Thyroid gland (tissue), 4 donors: ENCODE data around the gene CRY1. TPM values are rescaled to one million over a fixed set of nuclear protein-coding genes. Genes with fewer than 3 reads are reported as not detected.
A peak's percentile ranks its signal among the peaks of the same experiment; 100 is the strongest.

Experiments
- DNase-seq, 2 donors: peaks; one replicate each; pipeline ENCODE4 v3.0.0-alpha.2; 2019
- H3K27ac ChIP-seq, 3 donors: fragments of 200-600 bp; sonication (generic); 1 replicate in 2 of 3; 2 replicates in 1 of 3; pipeline ENCODE4 v1.5.1; 2016 to 2019; ENCODE audit warnings: mild to moderate bottlenecking in 1 of 3, moderate library complexity in 1 of 3
- H3K27me3 ChIP-seq: fragments of 200-600 bp; sonication (generic); one replicate; pipeline ENCODE4 v1.5.1; 2019
- H3K36me3 ChIP-seq, 2 donors: fragments of 200-600 bp; sonication (generic); one replicate each; pipeline ENCODE4 v1.5.1; 2016 to 2019
- H3K4me1 ChIP-seq, 2 donors: fragments of 200-600 bp; sonication (generic); one replicate each; pipeline ENCODE4 v1.5.1; 2017 to 2019
- H3K4me3 ChIP-seq, 3 donors: fragments of 200-600 bp; sonication (generic); replicated peaks in 1 of 3; 1 replicate in 2 of 3; 2 replicates in 1 of 3; pipeline ENCODE4 v1.5.1; 2016; ENCODE audit warnings: mild to moderate bottlenecking in 1 of 3
- H3K9me3 ChIP-seq: fragments of 200-600 bp; sonication (generic); one replicate; pipeline ENCODE4 v1.5.1; 2017
- POLR2A ChIP-seq, 2 donors: fragments of 450-650 bp; IDR thresholded peaks; one replicate each; pipeline ENCODE4 v1.6.1; 2017; ENCODE audit warnings: antibody characterized with exemption in 2 of 2, mild to moderate bottlenecking in 2 of 2, moderate library complexity in 1 of 2
- WGBS, 2 donors: methylation state at CpG; one replicate each; pipeline ENCODE4 v1.1.5; 2017; 5-methylcytosine and 5-hydroxymethylcytosine counted together
- intact Hi-C: fragments of 100-400 bp; cut with DNase I; formaldehyde crosslinking; loops from one replicate; pipeline ENCODE4 v1.15.1; 2023
- total RNA-seq, 4 donors: library from RNA; depleted of rRNA; stranded (reverse); fragments of >200 nt; gene quantifications; one replicate each; pipeline ENCODE4 v1.2.3, GENCODE V29; 2016
- TF ChIP-seq, protein P1 (sequence below), 6 experiments: fragments of 200-600 bp in 3 of 6; fragments of 450-650 bp in 3 of 6; sonication (generic) in 3 of 6; IDR thresholded peaks; one replicate each; pipeline ENCODE4 v1.5.1; 2016 to 2019; ENCODE audit warnings: antibody characterized with exemption in 6 of 6, mild to moderate bottlenecking in 2 of 6, inconsistent platforms in 1 of 6, moderate library complexity in 1 of 6

The CRY1 gene
- total RNA-seq, 4 donors from 2014 or later: 53.3 to 68.8 (median 61.7) TPM

DNA sequence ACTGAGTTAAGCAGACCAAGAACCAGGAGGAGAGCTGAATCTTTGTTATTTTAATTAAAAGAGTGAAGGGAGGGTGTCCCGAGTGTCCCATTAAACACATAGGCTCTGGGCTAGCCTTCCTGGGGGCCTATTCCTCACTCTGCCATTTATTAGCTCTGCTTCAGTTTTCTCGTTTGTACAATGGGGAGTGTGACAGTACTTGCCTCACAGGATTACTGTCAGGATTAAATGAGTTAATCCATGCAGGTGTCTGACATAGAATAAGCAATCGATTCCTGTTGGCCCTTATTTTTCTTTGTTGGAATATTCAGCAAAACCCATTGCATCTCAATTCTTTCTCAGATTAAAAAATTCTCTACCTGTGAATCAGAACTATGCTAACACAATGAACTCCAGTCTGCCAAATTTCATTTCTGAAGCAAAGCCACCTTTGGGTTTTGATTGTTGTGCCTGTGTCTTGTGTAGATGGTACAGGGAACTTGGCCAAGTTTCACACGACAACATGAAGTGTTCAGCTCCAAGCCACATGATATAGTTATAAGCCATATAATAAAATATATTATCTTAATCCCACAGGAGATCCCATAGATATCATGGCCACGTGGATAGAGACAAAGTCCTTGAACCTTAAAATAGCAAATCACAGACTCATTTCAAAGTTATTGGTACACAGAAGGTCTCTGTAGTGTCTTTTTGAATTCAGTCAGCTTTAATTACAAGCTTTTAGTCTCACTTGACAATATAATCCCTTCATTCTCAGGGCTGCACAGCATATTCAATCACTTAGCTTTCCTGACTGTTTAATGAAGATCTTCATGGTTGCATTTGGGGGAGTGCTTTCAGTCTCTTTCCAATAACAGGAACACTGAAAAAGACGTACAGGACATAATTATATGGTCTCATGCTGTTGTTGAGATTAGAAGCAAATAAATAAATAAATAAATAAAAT, 34.4 kb upstream of the CRY1 start:
- peaks cover 3 to 17% of the 10 kb centered on the region in 2 donors for H3K4me1 ChIP-seq
- H3K9me3 ChIP-seq: no peaks in the 10 kb centered on the region
- no peak overlapping the region for H3K27ac ChIP-seq
- TF ChIP-seq POLR2A (IDR thresholded peaks at IDR 0.05): no peak
- TF ChIP-seq, protein P1, sequence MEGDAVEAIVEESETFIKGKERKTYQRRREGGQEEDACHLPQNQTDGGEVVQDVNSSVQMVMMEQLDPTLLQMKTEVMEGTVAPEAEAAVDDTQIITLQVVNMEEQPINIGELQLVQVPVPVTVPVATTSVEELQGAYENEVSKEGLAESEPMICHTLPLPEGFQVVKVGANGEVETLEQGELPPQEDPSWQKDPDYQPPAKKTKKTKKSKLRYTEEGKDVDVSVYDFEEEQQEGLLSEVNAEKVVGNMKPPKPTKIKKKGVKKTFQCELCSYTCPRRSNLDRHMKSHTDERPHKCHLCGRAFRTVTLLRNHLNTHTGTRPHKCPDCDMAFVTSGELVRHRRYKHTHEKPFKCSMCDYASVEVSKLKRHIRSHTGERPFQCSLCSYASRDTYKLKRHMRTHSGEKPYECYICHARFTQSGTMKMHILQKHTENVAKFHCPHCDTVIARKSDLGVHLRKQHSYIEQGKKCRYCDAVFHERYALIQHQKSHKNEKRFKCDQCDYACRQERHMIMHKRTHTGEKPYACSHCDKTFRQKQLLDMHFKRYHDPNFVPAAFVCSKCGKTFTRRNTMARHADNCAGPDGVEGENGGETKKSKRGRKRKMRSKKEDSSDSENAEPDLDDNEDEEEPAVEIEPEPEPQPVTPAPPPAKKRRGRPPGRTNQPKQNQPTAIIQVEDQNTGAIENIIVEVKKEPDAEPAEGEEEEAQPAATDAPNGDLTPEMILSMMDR (IDR thresholded peaks at IDR 0.05): no peak
- 76 to 77% methylated on average over 6 of the region's 6 CpGs for WGBS, 2 donors
- H3K36me3 ChIP-seq: no peaks in the 10 kb centered on the region
- no peak for DNase-seq
- intact Hi-C loops: no loop called here
- no peaks in the 10 kb centered on the region for H3K27me3 ChIP-seq
- no peak overlapping the region for H3K4me3 ChIP-seq

DNA sequence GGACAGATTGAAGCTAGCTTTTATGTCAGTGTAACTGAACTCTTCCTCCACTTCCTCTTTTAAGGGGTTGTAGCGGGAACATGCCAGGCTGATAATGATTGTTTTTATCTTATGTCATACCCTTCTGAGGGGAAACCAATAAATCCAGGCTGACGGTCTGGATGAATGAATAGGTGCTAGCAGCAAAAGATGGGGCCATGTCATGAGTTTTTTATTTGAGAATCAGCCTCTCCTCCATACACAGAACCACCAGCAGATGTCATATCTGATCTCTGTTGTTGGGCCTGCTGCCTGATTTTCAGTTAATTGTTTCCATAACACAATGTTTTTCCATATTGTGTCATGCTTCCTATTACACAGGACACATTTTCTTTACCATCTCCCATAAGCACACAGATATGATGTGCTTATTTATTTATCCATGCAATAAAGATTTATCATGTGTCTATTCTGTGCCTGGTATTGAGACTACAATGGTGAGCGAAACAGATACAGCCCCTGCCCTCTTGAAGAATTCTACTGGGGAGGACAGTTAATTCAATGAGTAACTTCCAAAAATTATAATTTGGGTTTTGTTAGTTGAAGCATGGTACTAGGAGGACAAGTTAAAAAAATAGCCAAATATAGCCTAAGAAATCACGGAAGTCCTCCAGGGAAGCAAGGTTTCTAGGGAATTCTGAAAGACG, 33.6 kb upstream of the CRY1 start:
- no peaks in the 10 kb centered on the region for H3K27me3 ChIP-seq
- no peak for DNase-seq
- peaks cover 3 to 10% of the 10 kb centered on the region in 2 donors for H3K4me1 ChIP-seq
- no peaks in the 10 kb centered on the region for H3K9me3 ChIP-seq
- H3K4me3 ChIP-seq: no peak overlapping the region
- intact Hi-C loops: no loop called here
- TF ChIP-seq POLR2A (IDR thresholded peaks at IDR 0.05): no peak
- TF ChIP-seq, protein P1 (IDR thresholded peaks at IDR 0.05): peak in 1 of 6 experiments; percentile 10
- H3K27ac ChIP-seq: no peak overlapping the region
- WGBS, 2 donors: 80 to 83% methylated on average over 5 of the region's 5 CpGs
- no peaks in the 10 kb centered on the region for H3K36me3 ChIP-seq

DNA sequence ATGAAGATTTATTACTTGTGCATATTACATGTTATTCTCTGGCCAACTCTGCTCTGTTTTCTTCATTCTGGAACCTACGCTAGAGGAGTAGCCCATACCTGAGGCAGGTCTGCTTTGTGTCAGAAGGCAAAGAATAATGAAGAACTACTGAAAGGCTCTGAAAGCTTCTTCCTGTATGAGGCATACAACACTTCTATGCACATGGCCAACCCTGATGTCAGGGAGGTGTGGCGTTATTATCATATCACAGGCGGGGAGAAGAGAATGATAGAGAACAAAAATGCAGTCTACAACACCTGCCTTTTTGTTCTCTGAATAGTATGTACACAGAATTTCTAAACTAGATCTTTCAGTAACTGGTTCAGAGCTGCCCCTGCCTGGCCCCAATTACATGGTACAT, 32.5 kb upstream of the CRY1 start:
- H3K27ac ChIP-seq: no peak overlapping the region
- no peaks in the 10 kb centered on the region for H3K27me3 ChIP-seq
- no peak for DNase-seq
- H3K36me3 ChIP-seq: no peaks in the 10 kb centered on the region
- peaks cover 0 to 3% of the 10 kb centered on the region in 2 donors for H3K4me1 ChIP-seq
- TF ChIP-seq, protein P1 (IDR thresholded peaks at IDR 0.05): no peak
- no peak for TF ChIP-seq POLR2A (IDR thresholded peaks at IDR 0.05)
- no peaks in the 10 kb centered on the region for H3K9me3 ChIP-seq
- intact Hi-C loops: no loop called here
- 79 to 96% methylated on average over 3 of the region's 3 CpGs for WGBS, 2 donors
- H3K4me3 ChIP-seq: no peak overlapping the region

DNA sequence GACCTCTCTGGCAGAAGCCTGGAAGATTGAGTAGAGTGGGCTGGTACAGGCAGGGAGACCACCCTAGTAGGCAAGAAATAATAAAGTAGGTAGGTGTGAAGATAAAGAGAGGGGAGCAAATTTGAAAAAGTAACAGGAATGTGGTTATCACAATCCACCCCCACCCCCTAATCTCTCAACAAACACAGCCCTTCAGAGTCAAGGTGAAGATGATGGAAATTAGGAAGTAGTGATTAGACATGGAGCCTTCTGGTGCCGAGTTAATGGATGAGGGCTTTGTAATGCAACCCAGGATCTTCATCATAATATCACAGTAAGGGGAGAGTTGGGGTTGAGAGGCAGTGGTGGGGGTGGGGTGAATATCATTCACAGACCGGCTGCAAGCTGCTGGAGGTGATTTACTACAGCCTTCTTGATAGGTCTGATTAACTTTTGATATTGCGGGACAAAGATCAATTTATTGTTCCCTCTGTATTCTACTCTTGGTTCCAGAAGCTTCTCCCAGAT, 29.2 kb upstream of the CRY1 start:
- 56 to 58% methylated on average over 3 of the region's 3 CpGs for WGBS, 2 donors
- TF ChIP-seq POLR2A (IDR thresholded peaks at IDR 0.05): no peak
- TF ChIP-seq, protein P1 (IDR thresholded peaks at IDR 0.05): no peak
- Histone ChIP-seq H3K27me3 (no peaks in the 10 kb centered on the region), H3K36me3 (no peaks in the 10 kb centered on the region), H3K4me3 (no peak overlapping the region), H3K9me3 (no peaks in the 10 kb centered on the region), H3K27ac (no peak overlapping the region), H3K4me1 (no peaks in the 10 kb centered on the region)
- intact Hi-C loops: no loop called here
- no peak for DNase-seq
